ENCODE measurements around the gene IRF4.

DNA sequence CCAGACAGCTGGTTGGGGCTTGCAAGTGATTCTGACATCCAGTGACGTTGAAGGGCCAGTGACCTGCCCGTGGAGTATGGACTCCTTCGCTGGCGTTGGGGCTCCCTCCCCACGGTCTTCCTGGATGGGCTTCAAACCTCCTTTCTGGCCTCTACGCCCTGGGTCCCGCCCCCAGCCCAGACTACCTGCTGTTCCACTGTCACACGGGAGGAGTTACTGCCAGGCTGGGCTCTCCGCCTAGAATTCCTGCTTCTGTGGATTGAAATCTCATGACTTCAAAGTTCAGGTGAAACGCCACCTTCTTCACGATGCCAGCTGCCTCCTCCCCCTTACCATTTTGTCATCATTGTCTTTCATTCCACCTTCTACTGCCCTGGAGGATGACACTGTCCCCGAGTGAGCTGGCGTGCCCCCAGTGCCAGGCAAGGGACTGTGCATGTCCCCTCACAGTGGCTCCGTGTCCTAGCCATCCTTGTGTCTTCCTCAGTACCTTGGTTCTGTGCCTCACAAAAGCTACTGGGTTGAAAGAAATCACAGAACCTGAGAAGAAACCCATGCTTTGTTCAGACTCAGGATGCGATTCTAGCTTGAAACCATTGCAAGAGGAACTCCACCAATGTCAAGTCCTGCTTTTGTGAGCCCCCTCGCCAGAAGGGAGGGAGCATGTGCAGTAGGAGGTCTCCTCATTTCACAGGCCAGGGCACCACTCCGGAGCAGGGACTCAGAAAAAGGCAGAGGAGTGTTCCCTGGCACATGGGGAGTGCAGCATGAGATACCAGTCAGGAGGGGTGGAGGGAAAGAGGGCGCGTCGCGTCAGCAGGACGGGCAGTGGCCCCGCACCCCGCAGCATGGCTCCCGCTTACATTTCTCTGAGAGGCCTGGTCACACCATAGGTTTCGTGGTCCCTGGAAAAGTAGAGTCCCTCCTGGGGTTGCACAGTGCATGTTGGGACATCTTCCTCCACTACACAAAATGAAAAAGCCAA, 11.0 kb upstream of the IRF4 start:
- no peak for TF ChIP-seq CTCF (conservative IDR thresholded peaks at IDR 0.05; ENCODE audit: low read length)
- TF ChIP-seq EZH2phosphoT487 (IDR thresholded peaks at IDR 0.05; ENCODE audit: borderline replicate concordance), result no peak

All from Loucy (cell line).